Peyer's patch (tissue), 4 donors: ENCODE results near the gene TOR2A.

ENCODE experiments used
- CTCF ChIP-seq, 6 experiments: fragments of 450-650 bp in 4 of 6; fragments of 200-600 bp in 2 of 6; sonication (generic) in 1 of 6; IDR thresholded peaks; one replicate each; pipeline ENCODE4 v1.5.1; 2017 to 2019; ENCODE audit warnings: antibody characterized with exemption in 6 of 6, mild to moderate bottlenecking in 3 of 6, moderate library complexity in 1 of 6
- POLR2A ChIP-seq, 2 donors: fragments of 450-650 bp; IDR thresholded peaks; one replicate each; pipeline ENCODE4 v1.5.1; 2017; ENCODE audit warnings: antibody characterized with exemption in 2 of 2, mild to moderate bottlenecking in 2 of 2, moderate library complexity in 2 of 2

- TF ChIP-seq POLR2A (IDR thresholded peaks at IDR 0.05), result no peak
- no peak for TF ChIP-seq CTCF (IDR thresholded peaks at IDR 0.05)
Measured at GRCh38 chr9:127689329-127690000, 45.6 kb downstream of the TOR2A start.
